B cell (primary cell): ENCODE measurements around the gene NME7. TPM values are rescaled to one million over a fixed set of nuclear protein-coding genes. Genes with fewer than 3 reads are reported as not detected.

Experiments
- ATAC-seq: fragments of 200-7000 bp; cut with Tn5 transposase; one replicate; pipeline ENCODE4 v1.10.0; 2021; ENCODE audit warnings: low read depth, mild to moderate bottlenecking, moderate number of reproducible peaks, moderate library complexity
- CTCF ChIA-PET: fragments of 350-600 bp; sonication (Branson Sonifier 250); formaldehyde crosslinking; loops from one replicate; lab custom pipeline; 2021; ENCODE audit warnings: antibody characterized with exemption, inconsistent platforms; lab: Charles Lee
- POLR2A ChIA-PET: fragments of 350-600 bp; sonication (Branson Sonifier 250); formaldehyde crosslinking; loops from one replicate; lab custom pipeline; 2021; ENCODE audit warnings: antibody characterized with exemption; lab: Charles Lee
- DNase-seq: peaks from one replicate; pipeline ENCODE4 v3.0.0; 2013
- H2AFZ ChIP-seq: 2 replicates; pipeline ENCODE4 v1.6.1; 2012; ENCODE audit warnings: mild to moderate bottlenecking, low read depth, low read length; ENCODE audit not compliant: insufficient read depth, poor library complexity, severe bottlenecking
- H3K27ac ChIP-seq, 2 donors: 1 replicate in 1 of 2; 2 replicates in 1 of 2; pipeline ENCODE4 v1.5.1; 2012 to 2013; ENCODE audit warnings: low read length in 2 of 2, mild to moderate bottlenecking in 2 of 2, moderate library complexity in 1 of 2
- H3K27me3 ChIP-seq, 4 experiments: fragments of 200-600 bp in 1 of 4; sonication (generic) in 1 of 4; replicated peaks in 1 of 4; 1 replicate in 2 of 4; 2 replicates in 2 of 4; pipeline versions ENCODE4 v1.6.1 to v1.7.0; 2013 to 2016; ENCODE audit warnings: low read length in 3 of 4, mild to moderate bottlenecking in 2 of 4, mixed read lengths in 1 of 4, moderate library complexity in 1 of 4; ENCODE audit not compliant: insufficient read depth in 4 of 4, control insufficient read depth in 3 of 4; ENCODE audit errors: control extremely low read depth in 1 of 4
- H3K36me3 ChIP-seq, 2 experiments: replicated peaks in 1 of 2; 1 replicate in 1 of 2; 2 replicates in 1 of 2; pipeline versions ENCODE4 v1.6.1 to v1.7.1; 2013; ENCODE audit warnings: low read length in 1 of 2; ENCODE audit not compliant: insufficient read depth in 2 of 2, control insufficient read depth in 1 of 2; ENCODE audit errors: control extremely low read depth in 1 of 2, extremely low read depth in 1 of 2
- H3K4me1 ChIP-seq, 2 donors: fragments of 200-600 bp in 1 of 2; sonication (generic) in 1 of 2; 1 replicate in 1 of 2; 2 replicates in 1 of 2; pipeline versions ENCODE4 v1.5.1 to v1.6.1; 2013 to 2017; ENCODE audit warnings: low read length in 2 of 2; ENCODE audit not compliant: control insufficient read depth in 2 of 2, insufficient read depth in 2 of 2
- H3K4me2 ChIP-seq: replicated peaks from 2 replicates; pipeline ENCODE3; 2012; ENCODE audit warnings: mild to moderate bottlenecking, low read depth, low read length; ENCODE audit not compliant: poor library complexity, severe bottlenecking
- H3K4me3 ChIP-seq, 5 experiments: fragments of 200-600 bp in 1 of 5; sonication (generic) in 1 of 5; 1 replicate in 3 of 5; 2 replicates in 2 of 5; pipeline versions ENCODE4 v1.5.1 to v1.7.0; 2011 to 2016; ENCODE audit warnings: low read length in 4 of 5, mild to moderate bottlenecking in 4 of 5, low read depth in 2 of 5, control low read depth in 1 of 5, moderate library complexity in 1 of 5; ENCODE audit not compliant: insufficient read depth in 1 of 5; ENCODE audit errors: control extremely low read depth in 1 of 5, extremely low read depth in 1 of 5
- H3K79me2 ChIP-seq: fragments of 200-600 bp; sonication (generic); one replicate; pipeline ENCODE4 v1.6.0; 2016; ENCODE audit warnings: low read length; ENCODE audit not compliant: control insufficient read depth, insufficient read depth
- H3K9ac ChIP-seq: fragments of 200-600 bp; sonication (generic); 2 replicates; pipeline ENCODE4 v1.6.1; 2017; ENCODE audit warnings: mild to moderate bottlenecking, low read length, moderate library complexity
- H3K9me3 ChIP-seq, 3 donors: one replicate each; pipeline versions ENCODE4 v1.6.1 to v1.7.1; 2013; ENCODE audit warnings: low read length in 2 of 3; ENCODE audit not compliant: control insufficient read depth in 2 of 3, insufficient read depth in 1 of 3; ENCODE audit errors: control extremely low read depth in 1 of 3
- H4K20me1 ChIP-seq: 2 replicates; pipeline ENCODE4 v1.6.0; 2012; ENCODE audit warnings: mild to moderate bottlenecking, low read length; ENCODE audit not compliant: insufficient read depth, control insufficient read depth, poor library complexity, severe bottlenecking
- H3K27ac Mint-ChIP-seq: one replicate; pipeline ENCODE4 v1.8.0; 2021; ENCODE audit warnings: mixed read lengths
- H3K27me3 Mint-ChIP-seq: one replicate; pipeline ENCODE4 v1.8.0; 2021; ENCODE audit warnings: mixed read lengths
- H3K4me1 Mint-ChIP-seq: one replicate; pipeline ENCODE4 v1.8.0; 2021; ENCODE audit warnings: mixed read lengths
- H3K4me3 Mint-ChIP-seq: one replicate; pipeline ENCODE4 v1.8.0; 2021; ENCODE audit warnings: mixed read lengths
- H3K9me3 Mint-ChIP-seq: one replicate; pipeline ENCODE4 v1.8.0; 2022; ENCODE audit warnings: mixed read lengths; ENCODE audit not compliant: insufficient read depth
- CTCF ChIP-seq: fragments of 200-600 bp; IDR thresholded peaks from one replicate; pipeline ENCODE4 v1.8.0; 2022; ENCODE audit warnings: antibody characterized with exemption, mild to moderate bottlenecking
- EZH2 ChIP-seq: IDR thresholded peaks from 2 replicates; pipeline ENCODE4 v1.6.1; 2012; ENCODE audit warnings: borderline replicate concordance, low read depth, mild to moderate bottlenecking, moderate library complexity, low read length; ENCODE audit not compliant: insufficient read depth, poor library complexity, severe bottlenecking
- WGBS: methylation state at CpG from one replicate; pipeline ENCODE4 v1.1.5; 2013; ENCODE audit warnings: missing lambda C conversion rate; ENCODE audit not compliant: insufficient coverage; 5-methylcytosine and 5-hydroxymethylcytosine counted together
- intact Hi-C: fragments of 100-400 bp; cut with micrococcal nuclease; formaldehyde crosslinking; loops from one replicate; pipeline ENCODE4 v1.10.0; 2022
- polyA plus RNA-seq: library from polyadenylated mRNA; depleted of rRNA; stranded (reverse); fragments of >200 nt; gene quantifications from 2 replicates; pipeline ENCODE4 v1.2.3, GENCODE V29; 2012
- total RNA-seq, 2 donors: library from RNA; stranded (reverse); fragments of 120-200 nt in 1 of 2; gene quantifications; 1 replicate in 1 of 2; 2 replicates in 1 of 2; pipeline versions ENCODE4 v1.2.3 to v1.2.4, GENCODE V29; 2013 to 2022

Gene NME7
- total and polyA plus RNA-seq, 2 donors (not counting 1 experiment from before 2014, with no cell fraction given), result 3.3 to 14.3 TPM

- no peak overlapping the region for H3K27ac ChIP-seq
- H3K36me3 ChIP-seq, result no peaks in the 10 kb centered on the region
- no peaks in the 10 kb centered on the region for H3K9me3 ChIP-seq
- no peak overlapping the region for H3K4me3 ChIP-seq
- Mint-ChIP-seq H3K9me3 (no peaks in the 10 kb centered on the region), H3K27ac (no peak overlapping the region), H3K4me3 (no peak overlapping the region), H3K27me3 (peaks cover 37% of the 10 kb centered on the region), H3K4me1 (peaks cover 3% of the 10 kb centered on the region)
- no peak overlapping the region for H3K4me2 ChIP-seq
- TF ChIP-seq EZH2, result no peak
- no peak for TF ChIP-seq CTCF
- no peak for ATAC-seq
- POLR2A ChIA-PET, result no interaction called here
- no peaks in the 10 kb centered on the region for H3K4me1 ChIP-seq
- DNase-seq, result no peak
- no peak overlapping the region for H2AFZ ChIP-seq
- CTCF ChIA-PET, result no interaction called here
- no peaks in the 10 kb centered on the region for H4K20me1 ChIP-seq
- H3K27me3 ChIP-seq, result peaks cover 0 to 9% (median 2%) of the 10 kb centered on the region in 4 experiments
- H3K9ac ChIP-seq, result no peak overlapping the region
- H3K79me2 ChIP-seq, result no peaks in the 10 kb centered on the region
- WGBS, result 59% methylated on average over 1 of the region's 1 CpG
- intact Hi-C loops, result no loop called here
These were observed 269.2 kb downstream of the NME7 start for GRCh38 chr1:169098380-169098779.

- H3K9ac ChIP-seq, result no peak overlapping the region
- H3K9me3 Mint-ChIP-seq, result no peaks in the 10 kb centered on the region
- no peaks in the 10 kb centered on the region for H3K79me2 ChIP-seq
- H3K27ac ChIP-seq, result no peak overlapping the region
- no peaks in the 10 kb centered on the region for H3K36me3 ChIP-seq
- H3K4me3 ChIP-seq, result no peak overlapping the region
- intact Hi-C loops, result no loop called here
- no peak for TF ChIP-seq CTCF
- TF ChIP-seq EZH2, result no peak
- no peaks in the 10 kb centered on the region for H4K20me1 ChIP-seq
- peaks cover 10% of the 10 kb centered on the region for H3K4me1 Mint-ChIP-seq
- WGBS, result 100% methylated on average over 3 of the region's 4 CpGs
- POLR2A ChIA-PET, result no interaction called here
- no peaks in the 10 kb centered on the region for H3K4me1 ChIP-seq
- DNase-seq (no peak), ATAC-seq (no peak)
- no peak overlapping the region for H3K4me2 ChIP-seq
- H3K9me3 ChIP-seq, result no peaks in the 10 kb centered on the region
- H3K27me3 ChIP-seq, result no peaks in the 10 kb centered on the region
- H3K27ac Mint-ChIP-seq, result no peak overlapping the region
- H3K4me3 Mint-ChIP-seq, result no peak overlapping the region
- H3K27me3 Mint-ChIP-seq, result peaks cover 28% of the 10 kb centered on the region
- CTCF ChIA-PET, result interaction anchor here (1.3 kb wide), 1 partner anchor 15 kb away, joined by 3 read pairs; no protein-coding TSS in a partner anchor
- no peak overlapping the region for H2AFZ ChIP-seq
These were observed 272.6 kb downstream of the NME7 start for GRCh38 chr1:169094897-169095569.
